GM12873 (cell line): Measurements from ENCODE around the gene FAM149B1.

Experiments used
- CTCF ChIP-seq: IDR thresholded peaks from 2 replicates; pipeline ENCODE4 v1.5.1; 2012; ENCODE audit warnings: low read depth, mild to moderate bottlenecking, moderate library complexity, low read length, control low read depth; ENCODE audit not compliant: insufficient read depth; ENCODE audit errors: missing control alignments

FAM149B1 gene

GRCh38 chr10:73289958-73290357 is 122.0 kb downstream of the FAM149B1 start:
- TF ChIP-seq CTCF: no peak

- TF ChIP-seq CTCF: no peak
Measured at GRCh38 chr10:73293461-73293860, 125.5 kb downstream of the FAM149B1 start.
